ENCODE data around the gene TREH. TPM values are rescaled to one million over a fixed set of nuclear protein-coding genes. Genes with fewer than 3 reads are reported as not detected.

The TREH gene
- total RNA-seq, 1 experiment from 2014 or later: not detected

GRCh38 chr11:118615976-118616371, 63.5 kb downstream of the TREH start:
- Histone ChIP-seq H2BK12ac (ENCODE audit: insufficient read length, low read depth, low read length) (peak overlapping the region; percentile 5), H3K27ac (ENCODE audit: insufficient read length, low read depth, low read length) (peak overlapping the region; percentile 53), H3K23ac (ENCODE audit: insufficient read length, low read depth, low read length) (no peak overlapping the region), H3K23me2 (ENCODE audit: insufficient read length, low read depth, low read length, poor library complexity, severe bottlenecking) (no peaks in the 10 kb centered on the region), H2AFZ (ENCODE audit: low read length) (no peak overlapping the region), H3K79me1 (ENCODE audit: insufficient read depth, low read depth, low read length, poor library complexity, severe bottlenecking) (no peaks in the 10 kb centered on the region), H3K9me3 (ENCODE audit: control insufficient read depth, low read depth, low read length) (no peaks in the 10 kb centered on the region), H3K56ac (ENCODE audit: insufficient read length, low read depth, low read length) (no peak overlapping the region), H3K9ac (ENCODE audit: extremely low read depth, insufficient read length, low read length) (no peak overlapping the region), H3K14ac (ENCODE audit: insufficient read depth, low read length) (peak overlapping the region; percentile 42), H2BK120ac (ENCODE audit: low read depth, low read length, poor library complexity, severe bottlenecking) (peak overlapping the region; percentile 25), H3K27me3 (ENCODE audit: insufficient read depth, low read length) (no peaks in the 10 kb centered on the region; the same call in 1 of the 2 replicates), H3K4me1 (ENCODE audit: insufficient read depth, low read length) (peaks cover 15% of the 10 kb centered on the region), H2BK5ac (ENCODE audit: insufficient read length, low read length) (no peak overlapping the region), H3K4ac (ENCODE audit: low read depth, low read length) (peak overlapping the region; percentile 46), H4K5ac (ENCODE audit: insufficient read length, low read depth, low read length) (peak overlapping the region; percentile 16), H3K79me2 (ENCODE audit: insufficient read depth, low read length) (no peaks in the 10 kb centered on the region), H2AK5ac (ENCODE audit: insufficient read length, low read length) (peak overlapping the region; percentile 14), H3T11ph (ENCODE audit: low read length) (no peak overlapping the region), H4K20me1 (ENCODE audit: control insufficient read depth, insufficient read depth, insufficient read length) (no peaks in the 10 kb centered on the region), H2BK20ac (ENCODE audit: low read depth, low read length, poor library complexity, severe bottlenecking) (no peak overlapping the region), H3K4me2 (ENCODE audit: insufficient read depth, insufficient read length, low read length) (peak overlapping the region; percentile 22), H2BK15ac (ENCODE audit: low read depth, low read length) (no peak overlapping the region), H4K91ac (ENCODE audit: insufficient read length, low read depth, low read length) (peak overlapping the region; percentile 70), H4K8ac (replicated peaks; ENCODE audit: insufficient read length, low read depth, low read length) (no peak overlapping the region), H3K18ac (ENCODE audit: insufficient read length, low read depth, low read length) (peak overlapping the region; percentile 88)
- Mint-ChIP-seq H3K4me3 (peak overlapping the region in 1 of 2 experiments; percentile 68; a peak in 2 of 5 replicates), H3K27ac (peak overlapping the region; percentile 81 to 96 (median 93)), H3K27me3 (ENCODE audit: low read depth) (peaks cover 16% of the 10 kb centered on the region), H3K4me1 (peaks cover 80 to 83% of the 10 kb centered on the region in 2 experiments), H3K36me3 (ENCODE audit: insufficient read depth in 1 of 3, low read depth in 3 of 3) (no peaks in the 10 kb centered on the region; a peak in 1 of 7 replicates), H3K9me3 (no peaks in the 10 kb centered on the region; a peak in 2 of 5 replicates)
- no CpG with 5 or more reads among the region's 5 CpGs for WGBS (ENCODE audit: extremely low coverage, insufficient read length, low lambda C conversion rate)
- no peak for TF ChIP-seq CTCF (conservative IDR thresholded peaks at IDR 0.05)
- peak; percentile 58 for DNase-seq

Data from H9 (cell line).